WTC11 (cell line): ENCODE data around the gene TOP2A.

Experiments
- AFF4 ChIP-seq: sonication (generic); formaldehyde crosslinking; IDR thresholded peaks from 2 replicates; pipeline ENCODE4 v1.8.1; 2023; ENCODE audit warnings: mild to moderate bottlenecking, missing genetic modification reagents, borderline replicate concordance
- ATF2 ChIP-seq: sonication (generic); formaldehyde crosslinking; IDR thresholded peaks from 2 replicates; pipeline ENCODE4 v1.8.1; 2022; ENCODE audit warnings: low read depth, missing genetic modification reagents, borderline replicate concordance
- ATF3 ChIP-seq: sonication (generic); formaldehyde crosslinking; conservative IDR thresholded peaks from 2 replicates; pipeline ENCODE4 v1.8.1; 2022; ENCODE audit warnings: mild to moderate bottlenecking, missing genetic modification reagents
- CBFB ChIP-seq: sonication (generic); formaldehyde crosslinking; IDR thresholded peaks from 2 replicates; pipeline ENCODE4 v1.8.1; 2022; ENCODE audit warnings: mild to moderate bottlenecking, low read depth, missing genetic modification reagents
- CREB1 ChIP-seq: sonication (generic); formaldehyde crosslinking; IDR thresholded peaks from 2 replicates; pipeline ENCODE4 v1.8.0; 2023; ENCODE audit warnings: mild to moderate bottlenecking, missing genetic modification reagents
- CTCF ChIP-seq: fragments of 200-600 bp; IDR thresholded peaks from 2 replicates; pipeline ENCODE4 v1.8.0; 2022; ENCODE audit warnings: antibody characterized with exemption
- FOXK1 ChIP-seq: sonication (generic); formaldehyde crosslinking; IDR thresholded peaks from 2 replicates; pipeline ENCODE4 v1.8.0; 2022; ENCODE audit warnings: mild to moderate bottlenecking, moderate library complexity, missing genetic modification reagents
- JUN ChIP-seq: sonication (generic); formaldehyde crosslinking; IDR thresholded peaks from 2 replicates; pipeline ENCODE4 v1.8.0; 2023; ENCODE audit warnings: mild to moderate bottlenecking, missing genetic modification reagents
- MAX ChIP-seq: sonication (generic); formaldehyde crosslinking; IDR thresholded peaks from 2 replicates; pipeline ENCODE4 v1.8.0; 2022; ENCODE audit warnings: mild to moderate bottlenecking, missing genetic modification reagents
- SP1 ChIP-seq: sonication (generic); formaldehyde crosslinking; conservative IDR thresholded peaks from 2 replicates; pipeline ENCODE4 v1.8.1; 2022; ENCODE audit warnings: missing genetic modification reagents
- USF1 ChIP-seq: sonication (generic); formaldehyde crosslinking; IDR thresholded peaks from 2 replicates; pipeline ENCODE4 v1.8.0; 2022; ENCODE audit warnings: mild to moderate bottlenecking, missing genetic modification reagents
- USF2 ChIP-seq: sonication (generic); formaldehyde crosslinking; IDR thresholded peaks from 2 replicates; pipeline ENCODE4 v1.8.1; 2023; ENCODE audit warnings: mild to moderate bottlenecking, missing genetic modification reagents, moderate library complexity
- ZNF512 ChIP-seq: sonication (generic); formaldehyde crosslinking; IDR thresholded peaks from 2 replicates; pipeline ENCODE4 v1.8.1; 2022; ENCODE audit warnings: missing genetic modification reagents, borderline replicate concordance

- TF ChIP-seq AFF4 (no peak), CTCF (no peak), USF2 (no peak), JUN (CRISPR knock-in tag) (no peak), CBFB (no peak), ATF3 (CRISPR knock-in tag) (no peak), USF1 (CRISPR knock-in tag) (no peak), CREB1 (CRISPR knock-in tag) (no peak), MAX (no peak), ZNF512 (CRISPR knock-in tag) (no peak), ATF2 (no peak), FOXK1 (CRISPR knock-in tag) (no peak), SP1 (CRISPR knock-in tag) (no peak)
Measured at GRCh38 chr17:40346765-40347158, 70.9 kb downstream of the TOP2A start.
